ENCODE measurements around the gene HDAC9. TPM values are rescaled to one million over a fixed set of nuclear protein-coding genes. Genes with fewer than 3 reads are reported as not detected.

The HDAC9 gene
- total RNA-seq, 1 donor, result 55.0 TPM

- H3K4me3 ChIP-seq (ENCODE audit: low read depth, low read length), result no peak overlapping the region
- no peak for DNase-seq (ENCODE audit: low read depth)
- TF ChIP-seq CTCF (IDR thresholded peaks at IDR 0.05; ENCODE audit: insufficient read depth, low read length), result no peak
Observed at GRCh38 chr7:18905316-18905943, 409.9 kb downstream of the HDAC9 start.

GRCh38 chr7:18906901-18907300, 411.4 kb downstream of the HDAC9 start:
- no peak for TF ChIP-seq CTCF (IDR thresholded peaks at IDR 0.05; ENCODE audit: insufficient read depth, low read length)
- no peak for DNase-seq (ENCODE audit: low read depth)
- no peak overlapping the region for H3K4me3 ChIP-seq (ENCODE audit: low read depth, low read length)

GRCh38 chr7:18913106-18913505, 417.6 kb downstream of the HDAC9 start:
- TF ChIP-seq CTCF (IDR thresholded peaks at IDR 0.05; ENCODE audit: insufficient read depth, low read length), result no peak
- peak; percentile 37 for DNase-seq (ENCODE audit: low read depth)
- H3K4me3 ChIP-seq (ENCODE audit: low read depth, low read length), result no peak overlapping the region

- TF ChIP-seq CTCF (IDR thresholded peaks at IDR 0.05; ENCODE audit: insufficient read depth, low read length), result no peak
- no peak overlapping the region for H3K4me3 ChIP-seq (ENCODE audit: low read depth, low read length)
- DNase-seq (ENCODE audit: low read depth), result no peak
Observed at GRCh38 chr7:18916826-18917225, 421.3 kb downstream of the HDAC9 start.

GRCh38 chr7:18927134-18927533, 431.6 kb downstream of the HDAC9 start:
- peak; percentile 53 for DNase-seq (ENCODE audit: low read depth)
- TF ChIP-seq CTCF (IDR thresholded peaks at IDR 0.05; ENCODE audit: insufficient read depth, low read length), result no peak
- no peak overlapping the region for H3K4me3 ChIP-seq (ENCODE audit: low read depth, low read length)

GRCh38 chr7:18936265-18936664, 440.7 kb downstream of the HDAC9 start:
- peak; percentile 73 for DNase-seq (ENCODE audit: low read depth)
- H3K4me3 ChIP-seq (ENCODE audit: low read depth, low read length), result no peak overlapping the region
- TF ChIP-seq CTCF (IDR thresholded peaks at IDR 0.05; ENCODE audit: insufficient read depth, low read length), result no peak

Data from fibroblast of the aortic adventitia (primary cell).